Measurements from ENCODE around the gene AMFR.
A peak's percentile ranks its signal among the peaks of the same experiment; 100 is the strongest.

Gene AMFR

DNA sequence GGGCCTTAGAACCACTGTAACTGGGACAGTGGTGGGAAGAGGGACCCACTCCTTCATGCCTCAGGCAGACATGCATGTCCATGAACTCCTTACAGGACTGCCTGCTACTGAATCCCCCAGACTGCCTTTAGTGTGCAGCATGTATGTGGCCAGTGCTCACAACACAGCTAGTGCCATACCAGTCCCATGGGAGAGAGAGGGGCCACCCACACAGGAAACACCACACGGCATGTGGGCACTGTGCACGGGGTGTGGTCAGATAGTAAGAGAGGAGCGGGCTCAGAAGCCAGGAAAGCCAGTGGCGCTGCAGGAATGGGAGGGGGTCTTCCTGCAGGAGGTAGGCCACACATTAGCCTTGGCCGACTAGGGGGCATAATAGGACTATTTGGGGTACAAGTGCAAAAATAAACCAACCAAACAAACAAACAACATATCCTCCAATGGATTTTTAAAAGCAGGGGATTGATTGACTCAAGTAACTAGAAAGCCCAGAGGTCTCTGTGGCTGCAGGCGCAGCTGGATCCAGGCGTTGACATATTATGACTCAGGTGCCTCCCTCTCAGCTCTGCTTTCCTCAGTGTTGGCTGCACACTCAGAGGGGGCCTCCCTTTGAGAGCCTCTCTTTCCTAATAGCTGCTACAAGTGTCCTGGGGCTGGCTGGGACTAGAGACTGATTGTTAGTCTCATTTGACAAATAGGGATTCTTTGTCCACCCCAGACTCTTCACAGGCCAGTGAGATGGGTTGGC is 104.4 kb downstream of the AMFR start:
- FAIRE-seq, result no peak
- TF ChIP-seq CTCF (IDR thresholded peaks at IDR 0.05; ENCODE audit: insufficient read depth, missing control alignments), result no peak
- DNase-seq (ENCODE audit: insufficient read length, low spot score), result no peak

DNA sequence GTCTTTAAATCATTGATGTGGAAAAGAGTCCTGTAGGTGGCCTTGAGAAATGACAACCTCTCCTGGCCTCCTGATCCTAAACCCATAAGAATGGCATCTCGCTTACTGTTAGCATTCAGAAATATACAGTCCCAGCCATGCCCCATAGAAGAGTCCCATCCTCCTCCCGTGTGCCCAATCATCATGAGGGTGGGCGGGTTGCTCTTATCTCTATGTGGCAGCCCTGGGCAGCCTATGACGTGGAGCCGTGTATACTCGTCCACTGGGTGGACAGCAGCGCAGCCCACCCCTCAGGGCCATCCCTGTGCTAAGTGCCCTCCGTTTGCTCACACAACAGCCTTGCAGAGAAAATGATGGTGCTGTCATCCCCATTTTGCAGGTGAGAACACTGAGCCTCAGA is 105.3 kb downstream of the AMFR start:
- no peak for FAIRE-seq
- no peak for DNase-seq (ENCODE audit: insufficient read length, low spot score)
- TF ChIP-seq CTCF (IDR thresholded peaks at IDR 0.05; ENCODE audit: insufficient read depth, missing control alignments), result no peak

DNA sequence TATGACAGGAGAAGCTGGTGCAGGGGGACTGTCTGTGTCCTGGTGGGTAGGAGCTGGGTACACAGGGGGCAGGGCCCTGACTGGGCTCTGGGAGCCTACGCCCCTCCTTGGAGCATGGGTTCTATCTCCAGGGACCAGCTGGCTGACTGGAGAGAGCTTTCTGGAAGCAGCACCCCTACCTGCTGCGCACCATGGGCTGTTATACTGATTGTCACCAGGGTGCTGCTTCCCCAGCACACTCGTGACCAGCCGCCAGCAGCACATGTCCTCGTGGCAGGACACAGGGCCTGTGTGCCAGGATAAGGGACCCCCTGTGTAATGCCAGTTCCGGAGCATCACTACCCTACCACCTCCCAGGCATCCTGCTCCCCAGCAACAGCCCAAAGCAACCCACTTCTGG is 106.0 kb downstream of the AMFR start:
- FAIRE-seq (no peak), DNase-seq (ENCODE audit: insufficient read length, low spot score) (no peak)
- no peak for TF ChIP-seq CTCF (IDR thresholded peaks at IDR 0.05; ENCODE audit: insufficient read depth, missing control alignments)

GRCh38 chr16:56318827-56319140 is 106.6 kb downstream of the AMFR start:
- FAIRE-seq (no peak), DNase-seq (ENCODE audit: insufficient read length, low spot score) (no peak)
- no peak for TF ChIP-seq CTCF (IDR thresholded peaks at IDR 0.05; ENCODE audit: insufficient read depth, missing control alignments)

DNA sequence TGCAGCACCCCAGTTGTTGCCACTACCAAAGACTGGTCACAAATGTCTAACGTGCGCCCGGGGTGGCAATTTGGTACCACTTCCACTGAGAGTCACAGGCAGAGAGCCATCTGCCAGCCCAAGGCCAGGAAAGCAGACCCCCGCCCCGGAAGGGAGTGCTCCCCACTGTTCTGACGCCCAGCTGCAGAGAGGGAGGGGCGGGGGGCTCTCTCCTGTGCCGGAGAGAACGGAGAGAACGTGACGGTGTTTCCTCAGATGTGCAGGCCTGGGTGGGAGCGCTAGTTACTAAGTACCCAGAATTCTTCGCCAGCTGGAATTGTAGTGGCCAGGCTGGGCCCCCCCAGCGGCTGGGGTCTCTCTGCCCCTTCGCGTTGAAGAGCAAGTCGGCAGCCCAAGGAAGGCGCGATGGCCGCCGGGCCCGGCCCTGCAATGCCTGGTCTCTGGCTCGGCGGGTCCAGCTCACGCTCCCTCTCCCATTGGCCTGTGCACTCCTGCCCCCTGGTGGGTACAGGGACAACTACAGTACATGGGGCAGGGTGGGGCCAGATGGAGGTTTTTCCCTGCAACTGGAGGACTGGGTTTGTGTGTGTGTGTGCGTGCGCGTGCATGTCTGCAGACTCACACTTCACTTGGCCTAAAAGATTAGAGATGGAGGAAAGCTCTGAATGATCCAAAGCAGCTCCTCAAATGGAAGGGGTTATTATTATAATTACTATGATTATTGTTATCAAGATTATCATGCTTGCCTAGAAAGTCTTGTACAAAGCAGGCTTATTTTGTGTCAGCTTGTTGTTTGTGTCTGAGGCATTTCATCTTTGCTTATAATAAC is 107.1 kb downstream of the AMFR start:
- FAIRE-seq (no peak), DNase-seq (ENCODE audit: insufficient read length, low spot score) (peak; percentile 82)
- peak; percentile 89 for TF ChIP-seq CTCF (IDR thresholded peaks at IDR 0.05; ENCODE audit: insufficient read depth, missing control alignments)

DNA sequence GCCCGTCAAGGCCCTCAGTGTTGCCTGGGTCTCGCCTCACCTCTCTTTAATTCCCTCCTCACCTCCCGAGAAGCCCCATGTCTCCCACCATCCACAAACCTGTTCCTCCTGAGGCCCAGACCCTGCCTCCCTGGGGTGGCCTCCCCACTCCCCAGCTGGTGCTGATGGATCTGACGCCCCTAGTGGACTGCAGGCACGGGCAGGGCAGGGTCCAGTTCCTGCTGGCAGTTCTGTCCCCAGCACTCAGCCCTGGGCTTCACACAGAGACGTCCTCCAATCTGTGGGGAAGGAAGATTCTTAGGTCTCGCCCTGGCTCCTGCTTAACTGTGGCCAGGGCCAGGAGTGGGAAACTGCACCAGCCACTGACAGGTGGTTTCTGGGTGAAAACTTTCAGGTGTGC is 108.8 kb downstream of the AMFR start:
- no peak for DNase-seq (ENCODE audit: insufficient read length, low spot score)

More for the DNA sequence above, 108.8 kb downstream of the AMFR start:
- no peak for FAIRE-seq
- no peak for TF ChIP-seq CTCF (IDR thresholded peaks at IDR 0.05; ENCODE audit: insufficient read depth, missing control alignments)
